ENCODE results near the gene RCN2.
"Not testable (repeated sequence)": the region's sequence is repeated elsewhere in the genome, so short reads cannot be mapped to it uniquely, and the experiment has no call there.

Gene RCN2

GRCh38 chr15:76931397-76932134, at the start of gene RCN2:
Gene RCN2 (plus strand): TSS chr15:76931749. CDS start chr15:76931842, 93 bp downstream.
- DNase-seq = peak; percentile 97

GRCh38 chr15:76885212-76885611, 46.3 kb upstream of the RCN2 start:
- no peak for DNase-seq

- not testable (repeated sequence) for DNase-seq
These were observed 44.0 kb upstream of the RCN2 start for GRCh38 chr15:76887280-76888141.

- DNase-seq = not testable (repeated sequence)
These were observed 38.7 kb upstream of the RCN2 start for GRCh38 chr15:76892836-76893235.

- no peak for DNase-seq
These were observed 37.4 kb upstream of the RCN2 start for GRCh38 chr15:76894174-76894573.

- no peak for DNase-seq
These were observed 33.4 kb upstream of the RCN2 start for GRCh38 chr15:76898102-76898501.

- DNase-seq = not testable (repeated sequence)
These were observed 32.2 kb upstream of the RCN2 start for GRCh38 chr15:76899176-76899930.

GRCh38 chr15:76899931-76900310, 31.6 kb upstream of the RCN2 start:
- not testable (repeated sequence) for DNase-seq

GRCh38 chr15:76901965-76902364, 29.6 kb upstream of the RCN2 start:
- DNase-seq = no peak

- DNase-seq = no peak
These were observed 28.3 kb upstream of the RCN2 start for GRCh38 chr15:76903251-76903681.

- DNase-seq = peak; percentile 63
These were observed 27.0 kb upstream of the RCN2 start for GRCh38 chr15:76904461-76905012.

GRCh38 chr15:76905013-76905839, 26.3 kb upstream of the RCN2 start, which contains the start of gene SCAPER:
Gene SCAPER (minus strand): TSS chr15:76905340. CDS start chr15:76883817, 21,523 bp downstream.
- peak; percentile 97 for DNase-seq

- no peak for DNase-seq
These were observed 25.7 kb upstream of the RCN2 start for GRCh38 chr15:76905855-76906254.

GRCh38 chr15:76912430-76912829, 19.1 kb upstream of the RCN2 start:
- DNase-seq = no peak

- DNase-seq = no peak
These were observed 17.8 kb upstream of the RCN2 start for GRCh38 chr15:76913737-76914136.

- no peak for DNase-seq
These were observed 15.2 kb upstream of the RCN2 start for GRCh38 chr15:76916369-76916768.

- DNase-seq = no peak
These were observed 3.3 kb upstream of the RCN2 start for GRCh38 chr15:76928201-76928600.

GRCh38 chr15:76929011-76929760, 2.4 kb upstream of the RCN2 start:
- no peak for DNase-seq

- no peak for DNase-seq
These were observed 635 bp upstream of the RCN2 start for GRCh38 chr15:76930831-76931396.

GRCh38 chr15:76932135-76932966, 802 bp downstream of the RCN2 start:
- DNase-seq = peak; percentile 65
